Choroid plexus epithelial cell (primary cell): Measurements from ENCODE around the gene EIF3B.

Experiments
- DNase-seq: peaks from one replicate; pipeline ENCODE4 v3.0.0-alpha.2; 2010; ENCODE audit warnings: low read depth
- H3K4me3 ChIP-seq: 2 replicates; pipeline ENCODE4 v1.5.1; 2011; ENCODE audit warnings: low read depth, mild to moderate bottlenecking, control low read depth, low read length, moderate library complexity
- TF ChIP-seq, protein P1 (sequence below): conservative IDR thresholded peaks from 2 replicates; pipeline ENCODE4 v1.5.1; 2011; ENCODE audit warnings: low read depth, mild to moderate bottlenecking, control low read depth, inconsistent platforms, low read length, moderate library complexity

Gene EIF3B

DNA sequence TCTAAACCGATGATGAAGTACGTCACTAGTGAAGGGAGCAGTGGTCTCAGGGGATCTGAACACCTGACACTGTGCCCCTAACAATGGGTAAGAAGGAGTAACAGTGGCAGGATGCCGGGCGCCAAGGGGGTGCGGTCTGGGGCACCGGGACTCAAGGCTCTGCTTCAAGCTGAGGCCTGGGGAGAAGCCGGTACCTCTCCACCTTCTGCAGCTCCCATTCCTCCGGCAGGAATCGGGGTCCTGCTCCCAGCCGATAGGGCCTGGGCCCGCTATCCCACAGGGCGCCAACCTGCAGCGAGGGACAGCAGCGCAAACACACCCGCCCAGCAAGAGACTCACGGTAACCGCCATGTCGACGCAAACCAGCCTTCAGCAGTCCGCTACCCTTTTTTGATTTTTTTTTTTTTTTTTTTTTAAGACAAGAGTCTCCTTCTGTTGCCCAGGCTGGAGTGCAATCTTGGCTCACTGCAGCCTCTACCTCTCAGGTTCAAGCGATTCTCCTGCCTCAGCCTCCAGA lies 40.0 kb downstream of the EIF3B start:
- H3K4me3 ChIP-seq = no peak overlapping the region
- TF ChIP-seq, protein P1, sequence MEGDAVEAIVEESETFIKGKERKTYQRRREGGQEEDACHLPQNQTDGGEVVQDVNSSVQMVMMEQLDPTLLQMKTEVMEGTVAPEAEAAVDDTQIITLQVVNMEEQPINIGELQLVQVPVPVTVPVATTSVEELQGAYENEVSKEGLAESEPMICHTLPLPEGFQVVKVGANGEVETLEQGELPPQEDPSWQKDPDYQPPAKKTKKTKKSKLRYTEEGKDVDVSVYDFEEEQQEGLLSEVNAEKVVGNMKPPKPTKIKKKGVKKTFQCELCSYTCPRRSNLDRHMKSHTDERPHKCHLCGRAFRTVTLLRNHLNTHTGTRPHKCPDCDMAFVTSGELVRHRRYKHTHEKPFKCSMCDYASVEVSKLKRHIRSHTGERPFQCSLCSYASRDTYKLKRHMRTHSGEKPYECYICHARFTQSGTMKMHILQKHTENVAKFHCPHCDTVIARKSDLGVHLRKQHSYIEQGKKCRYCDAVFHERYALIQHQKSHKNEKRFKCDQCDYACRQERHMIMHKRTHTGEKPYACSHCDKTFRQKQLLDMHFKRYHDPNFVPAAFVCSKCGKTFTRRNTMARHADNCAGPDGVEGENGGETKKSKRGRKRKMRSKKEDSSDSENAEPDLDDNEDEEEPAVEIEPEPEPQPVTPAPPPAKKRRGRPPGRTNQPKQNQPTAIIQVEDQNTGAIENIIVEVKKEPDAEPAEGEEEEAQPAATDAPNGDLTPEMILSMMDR = no peak
- no peak for DNase-seq

DNA sequence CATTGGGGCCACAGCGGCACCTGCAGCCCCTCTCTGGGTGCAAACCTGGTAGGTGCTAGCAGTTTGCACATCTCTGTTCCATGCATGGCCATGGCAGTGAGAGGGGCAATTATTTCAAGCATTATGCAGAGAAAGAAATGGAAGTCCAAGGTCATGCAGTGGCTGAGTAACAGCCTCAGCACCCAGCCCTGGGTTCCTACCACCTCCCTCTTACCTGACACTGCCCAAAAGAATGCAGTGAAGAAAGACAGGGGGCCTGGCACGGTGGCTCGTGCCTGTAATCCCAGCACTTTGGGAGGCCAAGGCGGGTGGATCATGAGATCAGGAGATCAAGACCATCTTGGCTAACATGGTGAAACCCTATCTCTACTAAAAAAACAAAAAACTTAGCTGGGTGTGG lies 43.9 kb downstream of the EIF3B start:
- no peak overlapping the region for H3K4me3 ChIP-seq
- TF ChIP-seq, protein P1 = no peak
- DNase-seq = no peak

DNA sequence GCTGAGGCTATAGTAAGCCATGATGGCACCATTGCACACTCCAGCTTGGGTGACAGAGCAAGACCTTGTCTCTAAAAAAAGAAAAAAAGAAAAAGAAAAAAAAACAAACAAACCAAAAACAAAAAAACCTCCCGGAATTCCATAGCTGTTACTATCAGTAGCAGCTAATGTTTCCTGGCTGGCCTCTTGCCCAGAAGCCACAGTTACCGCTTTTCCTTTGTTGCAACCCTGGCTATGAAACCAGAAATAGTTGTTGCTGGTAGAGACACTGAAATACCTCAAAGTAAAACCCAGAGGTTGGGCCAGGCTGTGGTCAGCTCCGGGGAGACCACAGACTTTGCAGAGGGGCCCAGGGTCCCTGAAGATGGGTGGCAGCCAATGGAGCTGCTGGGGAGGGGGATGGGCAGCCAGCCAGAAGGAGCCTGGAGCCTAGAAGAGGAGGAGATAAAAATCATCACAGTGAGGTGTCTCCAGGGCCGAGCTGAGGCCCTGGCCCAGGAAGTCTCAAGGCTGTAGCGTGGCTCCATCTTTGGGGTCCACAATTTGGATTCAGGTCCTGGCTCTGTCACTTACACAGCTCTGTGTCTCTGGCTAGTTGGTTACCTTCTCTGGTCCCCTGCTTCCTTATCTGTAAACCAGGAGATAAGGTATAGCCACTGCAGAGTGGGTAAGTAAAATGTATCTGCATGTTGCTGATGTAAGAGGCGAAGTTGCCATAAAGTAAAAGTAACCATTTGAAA lies 45.4 kb downstream of the EIF3B start:
- peak; percentile 99 for DNase-seq
- no peak overlapping the region for H3K4me3 ChIP-seq
- TF ChIP-seq, protein P1 = no peak

DNA sequence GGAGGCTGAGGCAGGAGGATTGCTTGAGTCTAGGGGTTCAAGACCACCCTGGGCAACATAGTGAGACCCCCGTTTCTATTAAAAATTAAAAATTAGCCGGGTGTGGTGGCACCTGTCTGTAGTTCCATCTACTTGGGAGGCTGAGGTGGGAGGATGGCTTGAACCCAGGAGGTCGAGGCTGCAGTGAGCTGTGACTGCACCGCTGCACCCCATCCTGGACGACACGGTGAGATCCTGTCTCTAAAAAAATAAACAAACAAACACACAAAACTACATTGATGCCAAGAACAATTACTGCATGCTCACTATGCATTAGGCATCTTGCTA lies 48.0 kb downstream of the EIF3B start:
- TF ChIP-seq, protein P1 = no peak
- DNase-seq = no peak
- peak overlapping the region; percentile 80 for H3K4me3 ChIP-seq

DNA sequence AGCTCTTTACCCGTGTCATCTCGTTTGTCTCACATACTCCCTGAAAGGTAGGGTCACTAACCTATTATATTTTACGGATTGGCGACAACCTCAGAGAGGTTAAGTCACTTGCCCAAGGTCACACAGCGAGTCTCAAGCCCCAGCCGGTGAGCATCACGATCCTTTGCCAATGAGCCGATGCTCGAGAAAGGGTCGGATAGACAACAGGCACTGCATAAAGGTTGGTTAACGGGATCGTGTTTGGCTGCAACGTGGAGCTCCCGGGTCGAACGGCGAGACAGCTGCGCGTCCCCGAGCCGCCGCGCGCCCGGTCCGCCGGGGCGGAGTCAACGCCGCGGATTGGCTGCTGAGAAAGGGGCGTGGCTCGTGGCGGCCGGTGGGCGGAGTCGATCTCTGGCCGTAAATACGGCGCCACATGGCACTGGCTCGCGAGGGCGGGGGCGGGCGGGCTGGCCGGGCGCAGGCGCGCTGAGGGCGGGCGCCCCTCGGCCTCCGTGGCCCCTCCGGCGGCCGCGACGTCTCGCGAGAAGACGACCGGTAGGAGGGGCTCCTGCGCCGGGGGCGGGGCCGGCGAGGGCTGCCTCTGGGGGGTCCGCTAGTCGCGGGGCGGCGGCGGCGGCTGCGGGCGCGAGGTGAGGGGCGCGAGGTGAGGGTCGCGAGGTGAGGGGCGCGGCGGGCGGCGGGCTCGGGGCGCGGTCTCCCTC lies 48.5 kb downstream of the EIF3B start, which contains the start of gene CHST12:
TSS of gene CHST12 (plus strand) at position 598 of the 704 bp plus-strand sequence. CDS start 29,029 bp downstream, outside the sequence.
- TF ChIP-seq, protein P1 = no peak
- peak within 1 kb of the TSS; percentile 80 for H3K4me3 ChIP-seq
- peak; percentile 96 for DNase-seq

DNA sequence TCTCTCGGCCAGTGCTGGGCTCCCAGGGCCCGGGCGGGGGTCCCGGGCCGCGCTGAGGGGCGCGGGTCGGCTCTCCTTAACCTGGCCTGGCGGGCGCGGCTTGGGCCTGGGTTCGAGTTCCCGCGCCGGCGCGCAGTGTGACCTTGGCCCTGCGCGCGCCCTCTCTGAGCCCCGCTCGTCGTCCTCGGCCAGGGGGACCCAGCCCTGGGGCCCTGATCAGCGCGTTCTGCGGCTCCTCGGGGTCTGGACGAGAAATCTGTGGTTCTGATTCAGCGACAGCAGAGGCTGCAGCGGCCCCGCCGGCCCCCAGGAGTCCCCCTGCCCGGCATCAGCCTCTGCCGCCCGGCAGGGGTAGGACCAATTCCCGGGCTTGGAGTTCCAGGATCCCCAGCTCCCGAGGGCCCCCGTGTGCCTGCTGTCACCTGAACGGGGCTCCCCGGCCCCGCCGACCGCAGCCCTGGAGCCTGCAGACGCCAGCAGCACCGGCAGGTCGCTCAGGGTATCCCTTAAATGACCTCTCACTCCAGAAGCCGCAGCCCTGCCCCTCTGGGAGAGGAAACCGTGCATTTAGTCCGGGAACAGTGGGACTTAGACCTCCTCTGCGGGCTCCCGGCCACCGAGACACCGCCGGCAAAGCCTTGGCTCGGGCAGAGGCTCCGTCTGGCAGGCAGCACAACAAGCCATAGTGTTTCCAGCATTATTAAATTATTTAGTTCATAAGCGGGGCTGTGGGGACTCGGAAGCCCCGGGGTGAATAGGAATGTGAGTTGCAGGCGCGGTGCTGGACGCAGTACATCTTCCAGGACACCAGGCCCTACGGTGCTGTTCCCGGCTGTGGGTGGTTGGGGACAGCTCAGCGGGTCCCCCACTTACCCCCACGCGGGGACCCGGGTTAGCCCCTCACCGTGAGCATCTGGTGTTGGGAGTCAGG lies 49.4 kb downstream of the EIF3B start:
- TF ChIP-seq, protein P1 = peak; percentile 31
- peak; percentile 35 for DNase-seq
- H3K4me3 ChIP-seq = peak overlapping the region; percentile 75
